ENCODE results near the gene ADAMTS12. TPM values are rescaled to one million over a fixed set of nuclear protein-coding genes. Genes with fewer than 3 reads are reported as not detected.

Gene ADAMTS12
- total and polyA plus RNA-seq, 10 of the 15 experiments (the other 5 are each of a cell fraction or from before 2014, with no cell fraction given) = 0.11 to 35.8 (median 20.7) TPM

- ChIA-PET SMC1A (ENCODE audit: uncharacterized antibody, unreplicated experiment) (interaction anchor here (0.6 to 1.3 kb wide), 4 partner anchors 44 to 214 kb away, joined by 3 to 4 read pairs (median 3); no protein-coding TSS in a partner anchor), POLR2A (no interaction called here), RAD21 (ENCODE audit: unreplicated experiment) (interaction anchor here (1.3 to 2.4 kb wide), 2 partner anchors 44 to 302 kb away, joined by 4 to 10 read pairs; no protein-coding TSS in a partner anchor), CTCF (interaction anchor here (1.0 to 1.4 kb wide), 3 partner anchors 44 to 339 kb away, joined by 3 read pairs; no protein-coding TSS in a partner anchor)
- Histone ChIP-seq H3K9me3 (replicated peaks; ENCODE audit: control insufficient read depth, insufficient read depth, low read length) (no peaks in the 10 kb centered on the region; the same call in 2 of the 3 replicates), H3K4me1 (ENCODE audit: control insufficient read depth, insufficient read depth, low read length) (peaks cover 10% of the 10 kb centered on the region; the same call in 1 of the 2 replicates), H3K79me2 (ENCODE audit: control insufficient read depth, insufficient read depth, low read length) (no peaks in the 10 kb centered on the region), H3K27me3 (replicated peaks in 1 of 2; ENCODE audit: control insufficient read depth in 2 of 2, insufficient read depth in 2 of 2, low read length in 1 of 2) (no peaks in the 10 kb centered on the region), H3K4me3 (no peak overlapping the region), H3K9ac (ENCODE audit: control insufficient read depth, insufficient read depth, low read length) (no peak overlapping the region), H3K4me2 (ENCODE audit: control insufficient read depth, insufficient read depth) (no peak overlapping the region), H4K20me1 (ENCODE audit: control insufficient read depth, insufficient read depth) (no peaks in the 10 kb centered on the region), H2AFZ (ENCODE audit: control insufficient read depth, low read depth, low read length) (no peak overlapping the region), H3K36me3 (ENCODE audit: control insufficient read depth in 2 of 2, insufficient read depth in 2 of 2, low read length in 1 of 2) (no peaks in the 10 kb centered on the region), H3K27ac (ENCODE audit: control insufficient read depth, insufficient read depth) (no peak overlapping the region)
- in situ Hi-C loops (cut with MboI) (no loop called here), intact Hi-C loops (cut with micrococcal nuclease; ENCODE audit: unreplicated experiment) (loop anchor here (5.0 kb wide), 2 partner anchors 46 to 221 kb away; no protein-coding TSS in a partner anchor)
- FAIRE-seq (peak; percentile 66), ATAC-seq (peak; percentile 100), DNase-seq (ENCODE audit: low read depth, low spot score) (peak; percentile 76)
- 0% methylated on average over 1 of the region's 1 CpG for WGBS (ENCODE audit: insufficient coverage, insufficient replicate concordance, low lambda C conversion rate, missing lambda C conversion rate)
- BruUV-seq (replicated peaks) = no TSS peak
- TF ChIP-seq, protein P1, sequence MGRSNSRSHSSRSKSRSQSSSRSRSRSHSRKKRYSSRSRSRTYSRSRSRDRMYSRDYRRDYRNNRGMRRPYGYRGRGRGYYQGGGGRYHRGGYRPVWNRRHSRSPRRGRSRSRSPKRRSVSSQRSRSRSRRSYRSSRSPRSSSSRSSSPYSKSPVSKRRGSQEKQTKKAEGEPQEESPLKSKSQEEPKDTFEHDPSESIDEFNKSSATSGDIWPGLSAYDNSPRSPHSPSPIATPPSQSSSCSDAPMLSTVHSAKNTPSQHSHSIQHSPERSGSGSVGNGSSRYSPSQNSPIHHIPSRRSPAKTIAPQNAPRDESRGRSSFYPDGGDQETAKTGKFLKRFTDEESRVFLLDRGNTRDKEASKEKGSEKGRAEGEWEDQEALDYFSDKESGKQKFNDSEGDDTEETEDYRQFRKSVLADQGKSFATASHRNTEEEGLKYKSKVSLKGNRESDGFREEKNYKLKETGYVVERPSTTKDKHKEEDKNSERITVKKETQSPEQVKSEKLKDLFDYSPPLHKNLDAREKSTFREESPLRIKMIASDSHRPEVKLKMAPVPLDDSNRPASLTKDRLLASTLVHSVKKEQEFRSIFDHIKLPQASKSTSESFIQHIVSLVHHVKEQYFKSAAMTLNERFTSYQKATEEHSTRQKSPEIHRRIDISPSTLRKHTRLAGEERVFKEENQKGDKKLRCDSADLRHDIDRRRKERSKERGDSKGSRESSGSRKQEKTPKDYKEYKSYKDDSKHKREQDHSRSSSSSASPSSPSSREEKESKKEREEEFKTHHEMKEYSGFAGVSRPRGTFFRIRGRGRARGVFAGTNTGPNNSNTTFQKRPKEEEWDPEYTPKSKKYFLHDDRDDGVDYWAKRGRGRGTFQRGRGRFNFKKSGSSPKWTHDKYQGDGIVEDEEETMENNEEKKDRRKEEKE (IDR thresholded peaks at IDR 0.05) = no peak
- TF ChIP-seq, protein P2, sequence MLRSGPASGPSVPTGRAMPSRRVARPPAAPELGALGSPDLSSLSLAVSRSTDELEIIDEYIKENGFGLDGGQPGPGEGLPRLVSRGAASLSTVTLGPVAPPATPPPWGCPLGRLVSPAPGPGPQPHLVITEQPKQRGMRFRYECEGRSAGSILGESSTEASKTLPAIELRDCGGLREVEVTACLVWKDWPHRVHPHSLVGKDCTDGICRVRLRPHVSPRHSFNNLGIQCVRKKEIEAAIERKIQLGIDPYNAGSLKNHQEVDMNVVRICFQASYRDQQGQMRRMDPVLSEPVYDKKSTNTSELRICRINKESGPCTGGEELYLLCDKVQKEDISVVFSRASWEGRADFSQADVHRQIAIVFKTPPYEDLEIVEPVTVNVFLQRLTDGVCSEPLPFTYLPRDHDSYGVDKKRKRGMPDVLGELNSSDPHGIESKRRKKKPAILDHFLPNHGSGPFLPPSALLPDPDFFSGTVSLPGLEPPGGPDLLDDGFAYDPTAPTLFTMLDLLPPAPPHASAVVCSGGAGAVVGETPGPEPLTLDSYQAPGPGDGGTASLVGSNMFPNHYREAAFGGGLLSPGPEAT (IDR thresholded peaks at IDR 0.05; ENCODE audit: low read depth) = no peak
- TF ChIP-seq TAF1 (IDR thresholded peaks at IDR 0.05; ENCODE audit: borderline replicate concordance, low read depth, low read length) (no peak), PAX5 (IDR thresholded peaks at IDR 0.05; ENCODE audit: borderline replicate concordance, low read depth, low read length) (peak; percentile 93), IKZF2 (IDR thresholded peaks at IDR 0.05) (0 out of 4 replicates have a peak, but pooled peaks of 1 of the 2 experiments have one; percentile 26), RUNX3 (IDR thresholded peaks at IDR 0.05; ENCODE audit: low read length) (peak; percentile 86), CHD1 (IDR thresholded peaks at IDR 0.05; ENCODE audit: low read depth, low read length) (no peak), EED (IDR thresholded peaks at IDR 0.05; ENCODE audit: low read depth) (0 out of 2 replicates have a peak, but pooled peaks have one; percentile 32), BRCA1 (IDR thresholded peaks at IDR 0.05; ENCODE audit: low read depth, low read length) (no peak), RAD21 (IDR thresholded peaks at IDR 0.05; ENCODE audit: insufficient read depth, low read depth, low read length) (0 out of 2 replicates have a peak, but pooled peaks have one; percentile 18), ZNF217 (IDR thresholded peaks at IDR 0.05) (no peak), PML (IDR thresholded peaks at IDR 0.05; ENCODE audit: low read length) (no peak), ETV6 (conservative IDR thresholded peaks at IDR 0.05 in 1 of 2, IDR thresholded peaks at IDR 0.05 in 1 of 2; ENCODE audit: borderline replicate concordance in 1 of 2, low read depth in 1 of 2) (0 out of 4 replicates have a peak, but pooled peaks of 1 of the 2 experiments have one; percentile 64)
- TF ChIP-seq, protein P3, sequence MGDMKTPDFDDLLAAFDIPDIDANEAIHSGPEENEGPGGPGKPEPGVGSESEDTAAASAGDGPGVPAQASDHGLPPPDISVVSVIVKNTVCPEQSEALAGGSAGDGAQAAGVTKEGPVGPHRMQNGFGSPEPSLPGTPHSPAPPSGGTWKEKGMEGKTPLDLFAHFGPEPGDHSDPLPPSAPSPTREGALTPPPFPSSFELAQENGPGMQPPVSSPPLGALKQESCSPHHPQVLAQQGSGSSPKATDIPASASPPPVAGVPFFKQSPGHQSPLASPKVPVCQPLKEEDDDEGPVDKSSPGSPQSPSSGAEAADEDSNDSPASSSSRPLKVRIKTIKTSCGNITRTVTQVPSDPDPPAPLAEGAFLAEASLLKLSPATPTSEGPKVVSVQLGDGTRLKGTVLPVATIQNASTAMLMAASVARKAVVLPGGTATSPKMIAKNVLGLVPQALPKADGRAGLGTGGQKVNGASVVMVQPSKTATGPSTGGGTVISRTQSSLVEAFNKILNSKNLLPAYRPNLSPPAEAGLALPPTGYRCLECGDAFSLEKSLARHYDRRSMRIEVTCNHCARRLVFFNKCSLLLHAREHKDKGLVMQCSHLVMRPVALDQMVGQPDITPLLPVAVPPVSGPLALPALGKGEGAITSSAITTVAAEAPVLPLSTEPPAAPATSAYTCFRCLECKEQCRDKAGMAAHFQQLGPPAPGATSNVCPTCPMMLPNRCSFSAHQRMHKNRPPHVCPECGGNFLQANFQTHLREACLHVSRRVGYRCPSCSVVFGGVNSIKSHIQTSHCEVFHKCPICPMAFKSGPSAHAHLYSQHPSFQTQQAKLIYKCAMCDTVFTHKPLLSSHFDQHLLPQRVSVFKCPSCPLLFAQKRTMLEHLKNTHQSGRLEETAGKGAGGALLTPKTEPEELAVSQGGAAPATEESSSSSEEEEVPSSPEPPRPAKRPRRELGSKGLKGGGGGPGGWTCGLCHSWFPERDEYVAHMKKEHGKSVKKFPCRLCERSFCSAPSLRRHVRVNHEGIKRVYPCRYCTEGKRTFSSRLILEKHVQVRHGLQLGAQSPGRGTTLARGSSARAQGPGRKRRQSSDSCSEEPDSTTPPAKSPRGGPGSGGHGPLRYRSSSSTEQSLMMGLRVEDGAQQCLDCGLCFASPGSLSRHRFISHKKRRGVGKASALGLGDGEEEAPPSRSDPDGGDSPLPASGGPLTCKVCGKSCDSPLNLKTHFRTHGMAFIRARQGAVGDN (IDR thresholded peaks at IDR 0.05) = no peak
Observed at GRCh38 chr5:33631786-33632185, 260.0 kb downstream of the ADAMTS12 start.
